ENCODE results near the gene MRGPRF. TPM values are rescaled to one million over a fixed set of nuclear protein-coding genes. Genes with fewer than 3 reads are reported as not detected.

The MRGPRF gene
- total RNA-seq, 2 donors from 2014 or later, result 20.0 to 53.3 TPM

DNA sequence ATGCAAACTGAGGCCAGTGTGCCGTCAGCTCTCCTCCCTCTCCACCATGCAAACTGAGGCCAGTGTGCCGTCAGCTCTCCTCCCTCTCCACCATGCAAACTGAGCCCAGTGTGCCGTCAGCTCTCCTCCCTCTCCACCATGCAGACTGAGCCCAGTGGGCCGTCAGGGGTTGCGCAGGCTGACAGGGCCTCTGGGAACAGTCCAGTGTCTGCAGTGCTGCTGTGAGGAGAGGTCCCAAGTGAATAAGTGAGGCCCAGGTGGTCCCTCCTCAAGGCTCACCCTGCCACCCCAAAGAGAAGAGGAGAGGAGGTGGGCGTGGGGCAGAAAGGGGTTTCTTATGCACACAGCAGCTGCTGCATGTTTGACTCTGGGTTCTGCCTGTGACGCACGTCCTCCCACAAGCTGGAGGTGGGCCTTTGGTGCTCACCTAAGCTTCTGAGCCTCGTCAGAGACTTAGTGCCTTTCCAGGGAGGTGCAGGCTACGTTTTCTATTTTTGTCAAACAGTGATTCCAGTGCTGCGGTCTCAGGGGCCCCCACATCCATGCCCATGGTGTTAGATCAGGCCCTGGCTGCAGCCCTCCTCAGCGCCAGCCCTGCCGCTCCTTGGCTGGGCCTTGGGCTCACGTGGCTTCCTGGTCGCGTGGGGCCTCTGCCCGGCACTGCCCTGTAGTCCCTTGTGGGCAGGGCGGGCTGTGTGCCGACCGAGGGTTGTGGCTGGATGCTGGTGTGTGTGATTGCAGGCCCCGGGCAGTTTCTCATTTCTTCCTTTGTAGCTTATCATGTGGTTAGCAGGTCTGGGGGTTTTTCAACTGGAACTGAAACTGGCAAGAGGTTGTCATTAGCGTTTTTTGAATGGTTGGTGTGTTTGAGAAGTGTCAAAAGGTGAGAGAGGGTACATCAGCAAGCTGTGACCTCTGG lies 42.8 kb upstream of the MRGPRF start:
- H3K4me3 ChIP-seq, result no peak overlapping the region
- intact Hi-C loops (cut with DNase I), result no loop called here
- no peak for DNase-seq (ENCODE audit: low spot score)
- TF ChIP-seq, protein P1, sequence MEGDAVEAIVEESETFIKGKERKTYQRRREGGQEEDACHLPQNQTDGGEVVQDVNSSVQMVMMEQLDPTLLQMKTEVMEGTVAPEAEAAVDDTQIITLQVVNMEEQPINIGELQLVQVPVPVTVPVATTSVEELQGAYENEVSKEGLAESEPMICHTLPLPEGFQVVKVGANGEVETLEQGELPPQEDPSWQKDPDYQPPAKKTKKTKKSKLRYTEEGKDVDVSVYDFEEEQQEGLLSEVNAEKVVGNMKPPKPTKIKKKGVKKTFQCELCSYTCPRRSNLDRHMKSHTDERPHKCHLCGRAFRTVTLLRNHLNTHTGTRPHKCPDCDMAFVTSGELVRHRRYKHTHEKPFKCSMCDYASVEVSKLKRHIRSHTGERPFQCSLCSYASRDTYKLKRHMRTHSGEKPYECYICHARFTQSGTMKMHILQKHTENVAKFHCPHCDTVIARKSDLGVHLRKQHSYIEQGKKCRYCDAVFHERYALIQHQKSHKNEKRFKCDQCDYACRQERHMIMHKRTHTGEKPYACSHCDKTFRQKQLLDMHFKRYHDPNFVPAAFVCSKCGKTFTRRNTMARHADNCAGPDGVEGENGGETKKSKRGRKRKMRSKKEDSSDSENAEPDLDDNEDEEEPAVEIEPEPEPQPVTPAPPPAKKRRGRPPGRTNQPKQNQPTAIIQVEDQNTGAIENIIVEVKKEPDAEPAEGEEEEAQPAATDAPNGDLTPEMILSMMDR (IDR thresholded peaks at IDR 0.05), result no peak
- TF ChIP-seq POLR2A (IDR thresholded peaks at IDR 0.05), result no peak
- no peak for TF ChIP-seq POLR2AphosphoS5 (IDR thresholded peaks at IDR 0.05)
- H3K4me1 ChIP-seq (replicated peaks), result peaks cover 7% of the 10 kb centered on the region
- H3K27me3 ChIP-seq (replicated peaks; ENCODE audit: insufficient read depth), result no peaks in the 10 kb centered on the region
- no peak overlapping the region for H3K27ac ChIP-seq
- WGBS, result 86% methylated on average over 19 of the region's 22 CpGs
- no peaks in the 10 kb centered on the region for H3K9me3 ChIP-seq
- no peaks in the 10 kb centered on the region for H3K36me3 ChIP-seq

DNA sequence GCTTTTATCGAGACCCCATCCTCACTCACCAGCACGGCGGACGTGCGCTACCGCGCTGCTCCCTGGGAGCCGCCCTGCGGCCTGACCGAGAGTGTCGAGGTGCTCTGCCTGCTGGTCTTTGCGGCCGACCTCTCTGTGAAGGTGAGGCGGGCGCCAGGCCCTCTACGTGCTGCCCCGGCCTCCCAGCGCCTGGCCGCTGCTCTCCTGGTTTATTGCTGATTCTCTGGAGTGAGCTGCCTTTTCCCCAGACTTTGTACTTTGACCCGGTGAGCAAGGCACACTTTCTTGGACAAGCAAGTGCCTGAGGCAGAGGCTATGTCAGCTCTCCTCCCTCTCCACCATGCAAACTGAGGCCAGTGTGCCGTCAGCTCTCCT lies 42.2 kb upstream of the MRGPRF start:
- peaks cover 11% of the 10 kb centered on the region for H3K4me1 ChIP-seq (replicated peaks)

DNA sequence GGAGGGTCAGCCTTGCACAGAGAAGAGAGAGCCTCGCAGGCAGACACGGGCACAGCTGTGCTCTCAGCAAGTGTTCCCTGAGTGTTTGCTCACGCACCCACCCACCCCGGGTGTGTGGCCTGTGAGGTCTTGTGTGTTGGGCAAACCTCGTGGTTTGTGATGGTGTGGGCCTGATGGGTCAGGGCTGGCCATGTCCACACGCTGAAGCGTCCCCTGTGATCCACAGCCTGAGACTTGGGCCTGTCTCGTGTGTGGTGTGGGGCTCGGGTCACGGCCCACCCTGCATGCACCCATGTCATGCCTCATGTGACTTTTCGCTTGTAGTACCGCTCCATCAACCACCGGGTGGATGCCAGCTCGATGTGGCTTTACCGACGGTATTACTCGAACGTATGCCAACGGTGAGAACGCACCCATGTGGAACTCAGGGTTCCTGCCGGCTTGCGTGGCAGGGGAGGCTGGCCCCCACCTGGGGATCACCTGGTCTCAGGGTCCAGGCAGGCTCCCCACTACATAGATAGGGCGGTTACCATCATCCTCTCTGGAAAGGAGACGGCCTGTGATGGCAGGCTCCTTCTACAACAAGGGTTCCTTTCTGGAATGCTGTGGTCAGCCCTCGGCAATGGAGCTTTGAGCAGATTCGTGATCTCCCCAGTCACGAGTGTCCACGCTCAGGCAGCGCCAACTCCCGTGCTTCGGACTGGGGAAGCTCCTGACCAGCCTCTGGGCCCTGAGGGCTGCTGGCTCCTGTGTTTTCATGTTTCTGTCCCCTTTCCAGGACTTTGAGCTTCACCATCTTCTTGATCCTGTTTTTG lies 41.6 kb upstream of the MRGPRF start:
- TF ChIP-seq POLR2AphosphoS5 (IDR thresholded peaks at IDR 0.05) (no peak), POLR2A (IDR thresholded peaks at IDR 0.05) (no peak)
- TF ChIP-seq, protein P1 (IDR thresholded peaks at IDR 0.05), result no peak
- H3K4me3 ChIP-seq, result no peak overlapping the region
- H3K36me3 ChIP-seq, result no peaks in the 10 kb centered on the region
- H3K27ac ChIP-seq, result no peak overlapping the region
- no peaks in the 10 kb centered on the region for H3K9me3 ChIP-seq
- intact Hi-C loops (cut with DNase I), result loop anchor here (5.0 kb wide), 1 partner anchor 33 kb away; no protein-coding TSS in a partner anchor
- DNase-seq (ENCODE audit: low spot score), result no peak
- H3K27me3 ChIP-seq (replicated peaks; ENCODE audit: insufficient read depth), result no peaks in the 10 kb centered on the region
- peaks cover 14% of the 10 kb centered on the region for H3K4me1 ChIP-seq (replicated peaks)
- 86% methylated on average over 31 of the region's 31 CpGs for WGBS

More for the DNA sequence above, 42.2 kb upstream of the MRGPRF start:
- no peak for DNase-seq (ENCODE audit: low spot score)
- WGBS, result 83% methylated on average over 21 of the region's 21 CpGs
- H3K4me3 ChIP-seq, result no peak overlapping the region
- H3K36me3 ChIP-seq, result no peaks in the 10 kb centered on the region
- H3K9me3 ChIP-seq, result no peaks in the 10 kb centered on the region
- no peak overlapping the region for H3K27ac ChIP-seq
- no peaks in the 10 kb centered on the region for H3K27me3 ChIP-seq (replicated peaks; ENCODE audit: insufficient read depth)
- TF ChIP-seq POLR2AphosphoS5 (IDR thresholded peaks at IDR 0.05), result no peak
- TF ChIP-seq, protein P1 (IDR thresholded peaks at IDR 0.05), result no peak
- TF ChIP-seq POLR2A (IDR thresholded peaks at IDR 0.05), result no peak
- intact Hi-C loops (cut with DNase I), result no loop called here

- peak overlapping the region in 1 of 2 donors; percentile 37 for H3K27ac ChIP-seq
- H3K9me3 ChIP-seq, result no peaks in the 10 kb centered on the region
- WGBS, result 81% methylated on average over 35 of the region's 35 CpGs
- no peaks in the 10 kb centered on the region for H3K36me3 ChIP-seq
- H3K4me1 ChIP-seq (replicated peaks), result peaks cover 16% of the 10 kb centered on the region
- H3K27me3 ChIP-seq (replicated peaks; ENCODE audit: insufficient read depth), result no peaks in the 10 kb centered on the region
- no peak for DNase-seq (ENCODE audit: low spot score)
- no peak overlapping the region for H3K4me3 ChIP-seq
- intact Hi-C loops (cut with DNase I), result loop anchor here (5.0 kb wide), 1 partner anchor 34 kb away; no protein-coding TSS in a partner anchor
- TF ChIP-seq, protein P1 (IDR thresholded peaks at IDR 0.05), result no peak
- TF ChIP-seq POLR2AphosphoS5 (IDR thresholded peaks at IDR 0.05) (no peak), POLR2A (IDR thresholded peaks at IDR 0.05) (no peak)
These were observed 40.7 kb upstream of the MRGPRF start for GRCh38 chr11:69053546-69054396.
